GM12872 (cell line): Measurements from ENCODE around the gene FREY1.

Experiments
- CTCF ChIP-seq: IDR thresholded peaks from 3 replicates; pipeline ENCODE4 v1.5.1; 2011; ENCODE audit warnings: low read depth, mild to moderate bottlenecking, low read length, moderate library complexity; ENCODE audit not compliant: insufficient read depth

The FREY1 gene

DNA sequence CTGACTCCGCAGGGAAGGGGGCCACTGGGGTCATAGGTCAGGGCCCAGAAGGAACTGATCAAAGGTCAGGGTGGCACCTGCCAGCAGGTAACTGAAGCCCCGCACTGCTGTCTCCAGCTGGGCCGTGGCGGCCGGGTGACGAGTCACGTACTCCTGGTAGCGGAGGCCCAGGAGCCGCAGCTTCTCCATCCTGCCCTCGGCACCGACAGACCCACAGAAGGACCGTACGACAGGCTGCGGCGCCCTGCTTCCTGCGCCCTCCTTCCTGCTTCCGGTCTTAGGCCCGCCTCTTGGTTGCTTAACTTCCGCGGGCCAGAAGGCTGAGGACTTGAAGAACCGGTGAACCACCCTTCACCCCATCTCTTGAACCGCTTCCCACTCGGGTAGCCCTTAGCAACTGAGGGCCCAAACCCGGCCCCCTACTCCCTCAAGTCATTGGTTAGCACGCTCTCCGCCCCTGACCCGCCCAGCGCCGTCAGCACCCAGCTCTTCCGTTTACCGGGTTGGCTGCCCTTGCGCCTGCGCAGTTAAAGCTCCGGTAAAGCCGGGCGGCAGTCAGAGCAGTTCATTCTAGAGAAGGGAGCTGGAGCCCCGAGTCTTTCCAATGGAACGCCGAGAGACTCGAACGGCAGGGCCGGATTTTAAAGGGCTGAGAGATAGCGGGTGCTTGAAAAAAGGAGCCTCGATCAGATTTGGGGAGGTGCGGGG, 10.7 kb upstream of the FREY1 start, which contains the start of gene PEX16:
PEX16 (minus strand) TSS at position 255 of the 708 bp plus-strand sequence; CDS start at position 189, 66 bp downstream.
- TF ChIP-seq CTCF = no peak

DNA sequence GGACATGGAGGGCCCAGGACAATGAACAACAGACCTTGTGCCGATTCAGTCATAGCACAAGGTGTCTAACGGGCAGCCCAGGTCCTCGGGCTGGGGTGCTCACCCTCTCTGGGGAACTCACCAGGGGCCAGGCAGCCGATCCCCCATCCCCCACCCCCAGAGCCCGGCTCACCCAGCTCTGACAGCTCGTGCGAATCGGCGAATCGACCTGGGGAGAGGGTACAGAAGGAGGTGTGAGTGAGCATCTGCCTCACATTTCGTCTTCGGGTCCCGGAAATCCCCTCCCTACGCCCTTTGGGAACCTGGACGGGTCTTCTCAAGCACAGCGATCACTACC, 10.2 kb upstream of the FREY1 start:
- TF ChIP-seq CTCF = no peak

DNA sequence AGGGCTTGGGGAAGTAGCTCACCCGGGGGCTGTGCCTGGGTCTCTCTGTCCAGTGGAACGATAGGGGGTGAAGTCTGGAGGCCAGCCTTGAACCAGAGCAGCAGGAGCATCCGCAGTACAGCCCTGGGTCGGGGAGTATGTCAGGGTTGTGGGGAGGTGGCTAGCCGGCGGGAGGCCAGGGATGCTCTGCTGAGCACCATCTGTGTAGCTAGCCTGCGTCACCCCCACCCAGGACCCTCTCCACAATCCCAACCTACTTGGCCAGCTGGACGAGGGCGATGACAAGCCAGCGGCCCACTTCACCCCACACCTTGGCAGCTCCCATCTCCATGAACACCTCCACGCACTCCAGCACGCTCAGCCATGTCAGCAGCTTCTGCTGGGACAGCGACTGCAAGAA, 8.4 kb upstream of the FREY1 start:
- no peak for TF ChIP-seq CTCF

DNA sequence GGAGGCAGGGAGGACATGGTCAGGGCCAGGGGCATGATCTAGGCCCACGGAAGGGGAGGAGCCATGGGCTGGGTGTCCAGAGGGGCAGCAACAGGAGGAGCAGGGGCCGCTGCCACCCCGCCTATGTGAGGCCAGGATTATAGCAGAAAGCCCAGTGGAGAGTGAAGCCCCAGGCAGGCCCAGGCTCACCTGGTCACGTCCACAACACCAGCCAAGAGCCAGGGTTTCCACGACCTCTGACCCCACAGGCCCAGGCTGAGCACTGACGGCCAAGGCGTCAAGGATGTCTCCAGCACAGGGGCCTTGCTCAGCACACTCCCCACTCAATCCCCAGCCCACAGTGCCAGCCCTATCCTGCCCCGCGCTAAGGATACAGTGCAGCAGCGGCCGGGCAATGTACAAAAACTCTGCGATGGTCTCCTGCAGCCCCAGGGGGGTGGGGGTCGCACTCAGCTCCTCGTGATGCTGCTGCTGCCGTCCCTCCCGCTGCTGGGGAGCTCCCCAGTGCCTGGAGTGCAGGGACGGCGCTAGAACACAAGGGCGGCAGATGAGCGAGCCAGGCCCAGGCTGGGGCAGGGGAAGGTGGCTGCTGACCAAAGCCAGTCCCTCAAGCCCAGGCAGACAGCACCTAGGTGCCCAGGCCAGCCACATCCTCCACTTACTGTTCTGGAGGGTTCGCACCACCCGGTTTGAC, 7.0 kb upstream of the FREY1 start:
- TF ChIP-seq CTCF = no peak

- TF ChIP-seq CTCF = no peak
Measured at GRCh38 chr11:45913514-45913913, 6.4 kb upstream of the FREY1 start.

DNA sequence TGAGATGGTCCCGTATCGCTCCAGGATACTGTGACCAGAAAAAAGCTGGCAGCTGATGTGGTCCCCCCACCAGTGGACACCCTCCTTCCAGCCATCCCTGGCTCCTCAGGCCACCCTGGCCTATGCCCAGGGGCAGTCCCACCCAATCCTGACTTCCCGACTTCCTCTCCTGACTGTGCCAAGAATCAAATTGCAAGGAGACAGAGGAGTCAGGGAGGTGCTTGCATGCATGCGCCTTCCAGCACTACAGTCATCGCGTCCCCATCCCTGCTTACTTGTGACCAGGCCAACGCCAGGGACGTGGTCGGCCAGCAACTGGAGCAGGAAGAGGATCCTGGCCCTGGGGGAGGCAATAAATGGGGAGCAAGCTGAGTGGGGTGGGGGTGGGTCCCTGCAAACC, 3.6 kb upstream of the FREY1 start:
- TF ChIP-seq CTCF = no peak

DNA sequence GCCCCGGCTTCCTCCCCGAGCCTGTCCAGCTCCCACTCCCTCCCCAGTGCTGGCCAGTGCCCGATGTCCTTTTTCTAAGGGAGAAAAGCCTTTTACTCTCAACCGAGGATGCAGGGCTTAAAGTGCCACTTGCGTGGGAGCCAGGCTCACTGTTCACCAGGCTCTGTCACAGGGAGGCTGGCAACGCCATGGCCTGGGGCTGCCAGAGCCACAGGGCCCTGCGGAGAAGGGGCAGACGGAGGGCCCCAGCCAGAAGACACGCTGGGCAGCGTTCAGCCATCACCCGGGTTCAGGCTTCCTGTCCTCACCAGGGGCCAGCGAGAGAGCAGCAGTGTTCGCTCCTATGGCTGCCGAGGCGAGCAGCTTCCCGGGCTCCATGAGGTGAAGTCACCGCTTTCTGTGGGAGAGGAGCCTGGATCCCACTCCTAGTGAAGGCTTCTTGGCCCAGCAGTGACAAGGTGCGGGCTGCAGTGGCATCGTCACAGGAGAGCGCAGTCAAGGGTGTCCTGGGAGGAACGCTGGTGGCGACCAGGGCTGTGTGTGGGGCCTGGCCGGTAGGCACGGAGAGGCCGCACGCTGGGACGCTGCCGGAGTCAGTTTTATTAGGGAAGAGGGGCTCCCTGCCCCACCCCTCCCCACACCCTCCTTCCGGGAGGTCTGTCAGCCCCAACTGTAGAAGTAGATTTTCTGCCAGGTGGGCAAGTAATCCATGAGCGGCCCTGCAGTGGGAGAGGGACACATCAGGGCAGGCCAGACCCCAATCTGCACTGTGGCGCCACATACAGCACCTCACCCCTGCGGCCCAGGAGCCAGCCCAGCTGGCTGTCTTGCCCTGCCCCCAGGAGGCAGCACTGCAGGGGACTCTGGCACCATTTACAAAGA, 2.8 kb upstream of the FREY1 start:
- no peak for TF ChIP-seq CTCF
